Stimulated activated CD4-positive, alpha-beta T cell treated with anti-CD3 and anti-CD28 coated beads, Interleukin-1b, Interleukin-23, amount 100 ng/mL, for 24 hours (primary cell): Measurements from ENCODE around the gene HDAC10.
A peak's percentile ranks its signal among the peaks of the same experiment; 100 is the strongest.

Source experiments
- DNase-seq, 4 experiments: peaks; one replicate each; pipeline ENCODE4 v3.0.0-alpha.2; 2020; ENCODE audit warnings: low read depth in 4 of 4, low spot score in 1 of 4

Gene HDAC10

DNA sequence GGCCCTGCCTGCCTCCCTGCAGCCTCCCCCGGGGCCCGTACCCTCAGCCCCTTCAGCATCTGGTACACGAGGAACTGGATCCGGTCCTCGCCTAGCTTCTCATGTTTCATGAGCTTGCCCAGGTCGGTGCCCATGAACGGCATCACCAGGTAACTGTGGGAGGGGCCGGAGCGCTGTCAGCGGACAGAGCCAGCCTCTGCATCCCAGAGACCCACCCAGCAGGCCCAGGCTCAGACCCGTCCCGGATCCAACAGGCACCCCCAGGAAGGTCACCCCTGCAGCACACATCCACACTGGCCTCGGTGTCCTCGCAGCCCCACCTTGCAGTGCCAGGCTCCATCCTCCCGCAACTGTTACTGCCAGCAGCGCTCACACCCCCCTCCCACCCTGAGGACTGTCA lies 6.0 kb upstream of the HDAC10 start:
- DNase-seq: no peak

DNA sequence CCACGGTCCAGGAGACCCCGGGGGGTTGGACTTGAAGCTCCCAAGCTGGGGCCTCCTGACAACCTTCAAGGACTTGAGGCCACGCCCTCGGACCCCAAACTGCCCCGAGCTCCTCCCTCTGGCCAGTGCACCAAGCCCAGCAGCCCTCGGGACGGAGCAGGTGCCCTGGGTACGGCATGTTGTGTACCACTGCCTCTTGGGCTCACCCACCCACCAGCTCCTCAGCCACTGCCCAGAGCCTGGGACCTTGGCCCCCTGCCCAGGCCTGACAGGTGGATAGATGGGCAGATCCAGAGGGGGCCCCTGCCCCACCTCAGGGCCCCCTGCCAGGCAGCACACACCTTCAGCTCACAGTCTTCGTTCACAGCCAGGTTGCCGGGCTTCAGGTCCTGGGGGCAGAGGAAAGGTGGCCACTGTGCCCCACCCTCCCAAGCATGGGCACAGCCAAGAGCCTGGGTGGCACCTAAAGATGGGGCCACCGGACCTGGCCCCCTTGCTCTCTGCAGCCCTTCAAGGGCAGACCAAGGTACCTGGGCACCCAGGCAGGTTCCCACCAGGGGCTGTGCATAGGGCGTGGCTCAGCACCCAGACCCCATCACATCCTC lies 5.3 kb upstream of the HDAC10 start:
- DNase-seq: no peak

DNA sequence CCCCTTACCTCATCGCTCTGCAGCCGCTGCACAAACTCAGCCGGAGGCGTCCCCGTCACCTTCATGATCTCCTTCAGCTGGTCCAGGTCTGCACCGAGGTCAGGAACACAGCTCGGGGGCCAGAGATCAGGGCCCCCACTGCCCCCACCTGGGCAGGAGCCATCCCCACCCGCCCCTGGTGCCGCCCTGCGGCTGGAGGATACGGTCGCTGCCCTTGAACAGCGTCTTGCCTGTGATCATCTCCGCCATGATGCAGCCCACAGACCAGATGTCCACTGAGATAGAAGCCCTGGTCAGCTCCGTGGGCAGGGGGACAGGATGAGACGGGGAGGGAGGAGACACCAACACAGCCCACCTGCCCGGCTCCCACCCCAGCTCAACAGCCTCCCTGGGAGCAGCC lies 4.5 kb upstream of the HDAC10 start:
- DNase-seq: no peak

DNA sequence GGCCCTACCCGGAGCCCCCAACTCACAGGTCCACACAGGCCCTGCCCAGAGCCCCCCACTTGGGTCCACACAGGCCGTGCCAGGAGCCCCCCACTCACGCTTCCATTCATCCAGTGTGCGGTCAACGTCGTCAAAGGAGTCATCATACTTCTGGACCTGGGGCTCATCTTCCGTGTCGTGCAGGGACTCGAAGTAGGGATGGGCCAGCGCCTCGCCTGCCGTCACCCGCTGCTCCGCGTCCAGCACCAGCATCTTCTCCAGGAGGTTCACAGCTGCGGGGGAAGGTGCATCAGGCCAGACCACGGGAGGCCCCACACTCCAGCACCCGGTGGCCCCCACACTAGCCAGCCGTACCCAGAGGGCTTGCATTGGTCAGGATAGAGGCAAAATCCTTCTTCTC lies 4.0 kb upstream of the HDAC10 start:
- no peak for DNase-seq

DNA sequence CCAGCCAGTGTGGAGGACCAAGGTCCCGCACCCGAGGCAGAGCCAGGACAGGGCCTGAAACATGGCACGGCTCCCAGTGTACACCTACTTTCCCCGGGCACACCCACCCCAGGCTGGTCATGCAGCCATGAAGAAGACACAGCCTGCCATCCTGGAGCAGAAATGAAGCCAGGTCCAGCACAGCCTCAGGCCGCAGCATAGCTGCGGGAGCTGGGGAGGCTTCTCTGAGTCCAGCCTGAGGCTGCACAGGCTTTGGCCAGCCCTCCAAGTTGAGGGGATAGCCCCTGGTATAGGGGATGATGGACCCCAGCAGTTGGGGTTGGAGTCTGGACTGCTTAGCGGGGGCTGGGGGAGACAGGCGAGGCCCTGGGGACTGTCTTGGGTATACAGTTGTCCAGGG lies 2.9 kb upstream of the HDAC10 start:
- no peak for DNase-seq

DNA sequence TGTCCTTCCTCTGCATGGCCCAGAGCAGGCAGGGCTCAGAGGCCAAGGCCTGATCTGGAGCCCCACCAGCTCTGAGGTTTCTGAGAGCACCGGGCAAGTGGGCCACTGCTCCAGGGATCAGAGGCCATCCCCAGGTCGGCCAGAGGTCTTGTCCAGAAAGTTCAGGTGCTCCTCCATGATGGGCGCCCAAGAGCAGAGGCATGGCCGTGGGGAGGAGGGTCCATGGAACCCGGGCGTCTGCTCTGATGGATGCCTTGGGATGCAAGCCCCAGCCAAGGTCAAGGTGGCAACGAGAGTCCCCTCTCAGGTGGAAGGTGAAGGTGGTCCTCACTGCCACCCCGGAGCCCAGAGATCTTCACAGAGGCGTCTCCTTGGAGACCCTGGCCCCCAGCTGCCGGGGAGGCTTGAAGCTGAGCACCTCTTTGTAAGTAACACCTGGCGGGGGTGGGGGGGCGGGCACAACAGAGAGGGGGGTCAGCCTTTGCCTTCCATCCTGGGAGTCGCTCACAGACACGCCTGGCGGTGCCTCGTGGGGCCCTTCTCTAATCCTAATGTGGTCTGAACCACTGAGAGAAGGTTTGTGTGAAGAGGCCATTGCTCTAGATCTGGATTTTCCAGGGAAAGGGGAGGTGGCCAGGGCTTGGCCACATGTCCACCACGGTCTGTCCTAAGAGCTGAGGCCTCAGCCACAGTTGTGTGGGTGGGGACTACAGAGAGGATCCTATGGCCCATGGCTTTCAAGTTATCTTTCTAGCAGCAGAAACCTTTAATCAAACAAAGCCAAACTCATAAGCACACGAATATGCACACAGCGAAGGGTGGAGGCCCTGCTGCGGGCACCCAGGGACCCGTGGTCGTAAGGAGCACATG lies 2.2 kb upstream of the HDAC10 start:
- no peak for DNase-seq

DNA sequence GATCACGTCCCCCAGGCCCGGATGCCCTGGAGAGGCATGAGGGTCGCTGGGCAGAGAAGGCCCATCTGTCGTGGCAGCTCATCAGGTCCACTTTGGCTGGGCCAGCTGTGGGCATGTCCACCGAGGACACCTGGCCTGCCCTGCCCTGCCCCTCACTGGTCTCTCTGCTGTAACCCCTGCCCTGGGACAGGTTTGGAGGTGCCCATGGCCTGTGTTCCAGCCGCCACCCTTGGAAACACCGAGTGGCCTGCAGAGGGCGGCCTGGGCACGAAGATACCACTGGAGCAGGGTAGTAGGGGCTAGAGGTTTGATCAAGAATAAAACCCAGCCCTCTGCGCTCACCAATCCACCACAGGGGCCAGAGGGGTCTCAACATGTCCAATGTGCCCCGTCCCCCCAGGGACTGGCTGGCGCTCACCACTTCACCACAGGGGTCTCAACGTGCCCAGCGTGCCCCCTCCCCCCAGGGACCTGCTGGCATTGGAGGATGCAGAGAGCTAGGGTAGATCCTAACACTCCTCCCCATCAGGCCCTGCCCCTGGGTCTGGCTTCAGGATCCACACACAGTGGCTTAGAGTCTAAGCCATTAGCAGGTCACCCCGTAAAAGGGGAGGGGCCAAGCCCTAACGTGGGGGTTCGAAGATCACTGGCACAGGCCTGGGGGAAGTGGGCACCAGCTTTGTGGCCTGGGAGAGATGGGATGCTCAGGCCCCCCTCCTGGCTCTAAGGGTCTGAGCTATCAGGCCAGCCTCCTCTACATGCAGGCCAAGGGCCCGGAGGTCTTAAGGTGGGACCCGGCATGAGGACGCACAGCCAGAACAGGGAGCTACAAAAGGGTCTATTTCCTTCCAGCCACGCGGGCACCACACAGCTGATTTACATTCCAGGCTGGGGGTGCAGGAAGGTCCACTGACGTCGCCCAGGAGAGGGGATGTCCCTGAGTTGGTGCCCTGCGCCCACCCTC lies 1.3 kb upstream of the HDAC10 start:
- peak in 3 of 4 experiments; percentile 42 to 54 (median 49) for DNase-seq

DNA sequence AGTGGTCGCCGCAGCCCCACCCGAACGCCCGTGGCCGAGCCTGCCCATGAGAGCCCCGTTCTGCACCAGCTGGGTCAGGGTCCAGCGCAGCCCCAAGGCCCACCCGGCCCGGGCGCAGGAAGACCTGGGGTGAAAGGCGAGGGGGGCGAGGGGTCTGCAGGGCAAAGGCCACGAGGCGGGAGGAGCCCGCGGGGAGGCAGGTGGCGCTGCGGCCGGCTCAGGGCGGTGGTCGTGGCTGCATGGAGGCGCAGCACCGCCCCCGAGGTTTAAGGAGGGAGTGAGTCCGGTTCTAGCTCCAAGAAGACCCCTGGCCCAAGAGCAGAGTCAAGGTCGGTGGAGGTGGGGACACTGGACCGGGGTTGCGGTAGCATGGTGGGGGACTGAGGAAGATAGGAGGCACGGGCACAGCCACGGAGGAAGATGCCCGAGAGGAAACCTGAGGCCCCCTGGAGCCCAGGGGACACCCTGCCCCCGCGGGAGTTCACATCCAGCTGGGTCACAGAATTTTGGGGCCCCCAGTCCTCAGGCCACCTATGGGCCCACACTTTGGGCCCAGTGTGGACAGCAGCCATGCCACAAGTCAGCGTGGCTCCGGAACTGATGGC lies 514 bp upstream of the HDAC10 start:
- no peak for DNase-seq

DNA sequence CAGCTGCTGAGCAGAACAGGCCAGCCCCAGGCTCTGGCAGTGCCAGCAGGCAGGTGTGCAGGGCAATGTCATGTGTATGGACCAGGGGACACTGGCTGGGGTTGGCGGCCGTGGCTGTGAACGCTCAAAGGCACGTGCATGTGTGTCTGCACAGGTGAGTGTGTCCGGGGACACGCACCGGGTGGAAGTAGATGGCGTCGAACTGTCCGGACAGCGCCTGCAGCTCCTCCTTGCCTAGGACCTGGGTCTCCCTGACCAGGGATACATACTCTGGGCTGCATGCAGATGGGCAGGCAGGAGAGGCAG lies 863 bp downstream of the HDAC10 start:
- no peak for DNase-seq

DNA sequence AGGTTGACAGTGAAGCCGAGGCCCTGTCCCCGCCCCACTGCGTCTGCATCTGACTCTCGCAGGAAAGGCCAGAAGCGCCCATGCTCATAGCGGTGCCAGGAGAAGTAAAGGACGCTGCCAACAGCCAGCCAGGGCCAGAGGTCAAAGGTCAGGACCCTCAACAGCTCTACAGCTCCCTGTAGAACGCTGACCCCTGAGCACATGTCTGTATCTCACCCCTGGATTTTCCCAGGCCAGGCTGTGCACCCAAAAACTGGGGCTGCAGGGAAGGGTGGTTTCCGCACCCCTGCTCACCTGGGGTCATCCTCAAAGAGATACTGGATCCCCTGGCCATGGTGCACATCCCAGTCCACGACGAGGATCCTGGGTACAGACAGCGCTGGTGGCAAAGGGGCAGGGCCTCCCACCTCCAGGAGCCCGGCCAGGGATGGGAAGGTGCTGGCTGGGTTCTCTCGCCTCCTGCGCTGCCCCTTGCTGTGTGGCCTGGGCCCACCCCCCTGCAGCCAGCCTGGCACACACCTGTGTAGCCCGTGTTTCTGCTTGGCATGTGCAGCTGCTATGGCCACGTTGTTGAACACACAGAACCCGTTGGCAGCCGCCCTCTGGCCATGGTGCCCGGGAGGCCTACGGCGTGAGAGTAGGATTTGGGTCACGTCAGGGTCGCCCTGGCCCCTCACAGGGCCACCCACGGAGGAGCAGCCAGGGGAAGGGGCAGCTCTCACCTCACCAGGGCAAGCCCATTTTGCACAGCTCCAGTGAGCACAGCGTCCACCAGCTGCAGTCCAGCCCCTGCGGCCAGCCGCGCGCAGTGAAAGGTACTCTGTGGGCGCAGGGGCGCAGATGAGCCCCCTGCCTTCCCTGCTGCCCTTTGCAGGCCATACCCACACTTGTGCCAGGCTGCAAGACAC lies 1.5 kb downstream of the HDAC10 start:
- no peak for DNase-seq

DNA sequence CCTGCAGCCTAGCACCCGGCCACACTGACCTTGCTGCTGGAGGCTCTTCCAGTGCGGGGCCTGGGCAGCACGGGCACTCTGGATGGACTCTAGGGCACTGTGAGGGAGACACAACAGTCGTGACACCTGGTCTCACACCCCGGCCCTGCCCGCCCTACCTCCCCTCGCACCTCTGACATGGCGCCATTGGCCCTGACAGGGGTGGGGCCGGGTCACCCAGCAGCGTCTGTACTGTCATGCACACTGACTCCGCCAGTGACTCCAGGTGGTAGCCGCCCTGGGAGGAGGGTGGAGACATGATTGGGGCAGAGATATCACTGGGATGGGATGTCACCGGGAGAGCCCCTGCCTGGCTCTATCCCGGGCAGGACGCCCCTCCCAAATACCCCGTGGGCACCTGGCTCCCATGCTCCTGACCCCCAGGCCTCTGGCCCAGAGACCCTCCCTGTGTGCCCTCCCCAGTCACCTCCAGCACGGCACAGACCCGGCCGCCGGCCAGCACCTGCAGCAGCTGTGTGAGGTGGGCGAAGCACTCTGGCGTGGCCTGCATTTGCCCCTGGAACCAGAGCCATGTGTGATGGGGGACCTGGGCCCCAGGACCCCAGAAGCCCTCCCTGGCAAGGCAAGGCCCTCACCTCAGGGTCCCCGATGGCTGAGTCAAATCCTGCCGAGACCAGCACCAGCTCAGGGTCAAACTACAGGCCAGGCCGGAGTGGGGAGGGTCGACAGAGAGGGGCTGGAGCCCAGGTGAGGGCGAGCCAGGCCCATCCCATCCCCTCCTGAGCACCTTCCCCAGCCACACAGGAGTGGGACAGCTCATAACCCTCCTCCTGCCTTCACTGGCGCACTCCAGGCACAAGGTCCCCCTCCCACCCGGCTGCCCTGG lies 2.6 kb downstream of the HDAC10 start:
- DNase-seq: no peak

DNA sequence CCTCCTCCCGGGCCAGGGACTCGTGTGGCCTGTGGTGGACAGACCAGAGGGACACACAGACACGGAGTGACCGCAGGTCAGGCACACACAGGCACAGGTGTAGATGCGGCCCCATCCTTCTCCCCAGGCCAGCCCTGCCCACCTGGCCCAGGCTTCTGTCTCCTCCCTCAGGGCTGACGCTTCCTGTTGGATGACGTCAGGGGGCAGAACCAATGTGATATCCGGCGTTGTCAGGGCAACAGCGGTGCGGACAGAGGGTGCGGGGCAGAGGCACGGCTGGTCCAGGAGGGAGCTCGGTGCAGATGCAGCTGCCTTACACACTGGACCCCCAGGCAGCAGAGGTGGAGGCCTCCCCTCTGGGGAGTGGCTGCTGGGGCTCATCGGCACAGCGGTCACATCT lies 3.3 kb downstream of the HDAC10 start:
- no peak for DNase-seq

DNA sequence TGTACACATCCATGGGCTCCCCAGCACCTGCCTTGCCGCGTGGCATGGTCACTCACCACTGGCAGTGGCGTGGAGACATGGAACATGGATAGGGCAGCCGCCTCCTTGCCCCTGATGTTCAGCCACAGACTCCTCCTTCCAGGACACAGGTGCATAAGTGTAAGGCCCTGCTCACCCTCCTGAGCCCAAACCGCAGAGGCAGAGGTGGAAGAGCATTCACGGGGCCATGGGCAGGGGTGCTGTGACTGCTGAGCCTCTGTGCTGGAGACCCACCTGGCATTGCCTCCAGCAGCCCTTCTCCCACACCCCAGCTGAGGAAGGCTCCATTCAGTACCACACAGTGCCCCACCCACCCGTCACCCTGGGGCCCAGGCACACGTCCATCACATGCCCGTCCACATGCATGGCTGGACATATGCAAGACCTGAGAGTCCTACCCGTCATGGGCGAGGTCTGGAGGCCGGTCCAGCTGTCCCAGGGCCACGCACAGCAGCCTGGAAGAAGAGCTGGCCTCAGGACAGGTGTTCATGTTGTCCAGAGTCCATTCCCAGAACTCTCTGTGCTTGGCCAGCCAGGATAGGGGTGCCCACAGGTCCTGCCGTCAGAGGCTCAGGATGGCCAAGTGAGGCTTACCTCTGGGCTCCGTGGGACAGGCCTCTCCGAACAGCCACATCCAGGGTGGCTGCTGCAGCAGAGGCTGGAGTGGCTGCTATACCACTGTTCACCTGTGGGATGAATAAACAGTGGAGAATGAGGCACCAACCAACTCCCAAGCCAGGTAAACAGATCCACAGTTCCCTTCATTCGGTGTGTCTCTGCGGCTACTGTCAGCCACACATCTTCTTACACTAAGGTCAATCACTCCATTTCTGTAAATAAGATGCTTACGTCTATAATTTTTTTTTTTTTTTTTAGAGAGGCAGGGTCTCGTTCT lies 4.6 kb downstream of the HDAC10 start:
- no peak for DNase-seq

DNA sequence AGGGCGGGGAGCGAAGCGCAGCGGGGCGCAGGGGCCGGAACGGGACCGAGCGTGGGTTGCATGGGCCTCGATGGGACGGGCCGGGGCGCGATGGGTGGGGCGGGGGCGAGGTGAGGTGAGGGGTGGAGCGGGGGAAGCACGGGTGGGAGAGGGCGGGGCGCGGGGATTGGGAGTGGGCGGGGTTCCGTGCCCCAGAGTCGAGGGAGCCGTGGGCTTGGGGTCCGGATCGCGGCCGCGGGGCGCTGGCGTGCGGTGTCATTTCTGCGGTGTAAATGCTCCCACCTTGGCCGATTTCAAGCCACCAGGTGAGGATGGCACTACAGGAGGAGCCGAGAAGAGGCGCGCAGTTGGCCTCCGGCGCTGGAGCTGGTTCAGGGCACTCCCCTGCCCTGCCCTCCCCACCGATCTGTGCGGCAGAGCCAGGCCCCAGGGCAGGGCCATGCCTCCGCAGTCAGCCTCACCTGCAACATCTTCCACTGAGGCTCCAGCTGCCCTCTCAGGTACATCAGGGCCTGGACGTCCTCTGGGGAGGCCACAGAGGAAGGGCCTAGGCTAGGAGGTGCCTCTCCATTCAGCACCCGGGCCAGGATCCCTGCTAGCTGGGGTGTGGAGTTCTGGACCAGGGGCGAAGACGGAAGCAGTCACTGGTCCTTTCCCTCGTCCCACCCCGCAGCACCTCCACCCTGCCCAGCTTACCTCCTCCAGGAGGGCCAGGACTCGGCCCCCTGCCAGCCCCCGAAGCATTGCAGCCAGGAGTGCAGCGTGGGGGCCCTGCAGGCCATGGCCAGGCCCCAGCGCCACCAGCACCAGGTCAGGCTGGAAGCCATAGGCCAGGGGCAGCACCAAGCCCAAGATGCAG lies 5.6 kb downstream of the HDAC10 start:
- no peak for DNase-seq

DNA sequence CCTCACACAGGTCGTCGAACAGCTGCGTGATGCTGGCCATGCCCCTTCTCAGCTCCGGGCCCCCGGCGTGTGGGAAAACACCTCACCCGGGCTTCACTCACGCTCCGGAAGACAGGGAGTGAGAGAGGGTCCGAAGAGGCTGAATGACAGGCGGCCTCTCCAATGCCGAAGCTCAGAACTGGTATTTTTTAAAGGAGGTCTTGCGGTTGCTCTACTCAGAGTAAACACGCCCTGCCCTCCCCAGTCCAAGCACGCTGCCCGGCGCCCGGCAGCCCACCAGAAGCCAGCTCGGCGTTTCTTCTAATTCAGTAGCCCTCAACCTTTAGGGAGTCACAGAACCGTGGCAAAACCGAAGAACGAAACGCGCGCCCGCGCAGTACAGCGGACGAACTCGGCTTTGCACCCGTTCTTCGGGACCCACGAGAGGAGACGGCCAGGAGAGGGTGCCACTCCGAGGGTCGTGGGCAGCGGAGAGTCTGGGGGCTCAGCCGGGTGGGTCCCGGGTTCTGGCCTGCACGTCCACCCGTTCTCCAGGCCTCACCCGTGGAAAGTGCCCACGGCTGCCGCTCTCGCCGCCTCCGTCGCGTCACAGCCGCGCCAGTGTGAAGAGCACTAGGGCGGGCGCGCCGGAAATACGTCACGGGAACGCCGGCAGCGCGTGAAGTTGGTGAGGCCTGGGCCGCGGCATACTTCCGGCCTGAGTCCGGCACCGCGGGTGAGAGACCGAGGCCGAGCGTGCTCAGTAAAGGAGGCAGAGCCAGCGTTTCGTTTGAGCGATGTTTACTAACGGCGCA lies 6.4 kb downstream of the HDAC10 start, which contains the start of gene TUBGCP6:
TUBGCP6 (minus strand) TSS at position 604 of the 794 bp plus-strand sequence; CDS start at position 40, 564 bp downstream.
- DNase-seq: peak; percentile 86 to 90 (median 89)

DNA sequence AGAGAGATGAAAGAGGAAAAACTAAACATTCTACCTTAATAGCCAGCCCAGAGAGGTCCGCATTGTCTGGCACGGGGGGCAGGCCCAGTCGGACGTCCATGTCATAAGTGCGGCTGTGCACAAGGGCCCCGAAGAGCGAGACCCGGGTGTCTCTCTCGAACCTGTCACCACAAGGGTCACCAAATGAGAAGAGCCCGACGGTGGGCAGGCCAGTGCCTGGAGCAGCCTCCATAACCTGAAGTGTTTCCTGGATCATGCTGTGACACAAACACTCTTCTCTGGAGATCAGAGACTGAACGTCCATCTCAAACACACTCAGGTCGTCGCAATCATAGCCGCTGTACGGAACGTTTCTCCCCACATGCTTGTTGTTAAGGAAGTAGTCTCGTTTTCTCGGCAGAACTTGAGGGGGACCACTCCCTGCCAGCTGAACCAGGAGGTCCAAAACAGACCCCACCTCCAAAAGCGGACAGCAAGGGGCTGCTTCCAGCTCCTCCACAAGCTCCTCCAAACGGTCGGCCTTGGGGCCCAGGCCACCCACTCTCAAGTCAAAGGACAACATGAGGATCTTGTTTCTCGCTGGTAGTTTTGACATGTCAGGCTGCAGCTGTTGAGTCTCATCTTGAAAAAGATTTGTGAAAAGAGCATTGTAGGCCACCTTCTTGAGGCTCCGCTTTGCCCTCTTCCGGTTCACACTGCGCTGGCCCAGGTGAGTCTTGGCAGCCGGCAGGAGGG lies 7.2 kb downstream of the HDAC10 start:
- DNase-seq: no peak
